GM15510 (cell line): ENCODE measurements around the gene DENND5B.

Source experiments
- POLR2A ChIP-seq: IDR thresholded peaks from 3 replicates; pipeline ENCODE4 v1.6.1; 2011; ENCODE audit warnings: borderline replicate concordance; ENCODE audit not compliant: insufficient read length; ENCODE audit errors: extremely low read depth

Gene DENND5B

GRCh38 chr12:31523306-31523705 lies 67.6 kb downstream of the DENND5B start:
- no peak for TF ChIP-seq POLR2A

GRCh38 chr12:31522607-31523006 lies 68.3 kb downstream of the DENND5B start:
- TF ChIP-seq POLR2A = no peak

- no peak for TF ChIP-seq POLR2A
These were observed 69.0 kb downstream of the DENND5B start for GRCh38 chr12:31521964-31522363.

- TF ChIP-seq POLR2A = no peak
These were observed 71.4 kb downstream of the DENND5B start for GRCh38 chr12:31519511-31519910.

- TF ChIP-seq POLR2A = no peak
These were observed 72.2 kb downstream of the DENND5B start for GRCh38 chr12:31518680-31519227.

GRCh38 chr12:31517994-31518393 lies 72.9 kb downstream of the DENND5B start:
- TF ChIP-seq POLR2A = no peak

GRCh38 chr12:31516702-31517101 lies 74.2 kb downstream of the DENND5B start:
- TF ChIP-seq POLR2A = no peak

GRCh38 chr12:31514912-31515311 lies 76.0 kb downstream of the DENND5B start:
- TF ChIP-seq POLR2A = no peak

- TF ChIP-seq POLR2A = no peak
These were observed 80.9 kb downstream of the DENND5B start for GRCh38 chr12:31510034-31510433.

GRCh38 chr12:31508436-31509150 lies 82.3 kb downstream of the DENND5B start:
- no peak for TF ChIP-seq POLR2A

- no peak for TF ChIP-seq POLR2A
These were observed 83.0 kb downstream of the DENND5B start for GRCh38 chr12:31507966-31508365.

- no peak for TF ChIP-seq POLR2A
These were observed 84.2 kb downstream of the DENND5B start for GRCh38 chr12:31506515-31507306.

GRCh38 chr12:31504625-31505222 lies 86.2 kb downstream of the DENND5B start:
- no peak for TF ChIP-seq POLR2A

GRCh38 chr12:31499567-31499966 lies 91.4 kb downstream of the DENND5B start:
- no peak for TF ChIP-seq POLR2A

- no peak for TF ChIP-seq POLR2A
These were observed 92.5 kb downstream of the DENND5B start for GRCh38 chr12:31498424-31498823.

GRCh38 chr12:31496257-31496656 lies 94.7 kb downstream of the DENND5B start:
- TF ChIP-seq POLR2A = no peak

GRCh38 chr12:31494455-31494854 lies 96.5 kb downstream of the DENND5B start:
- no peak for TF ChIP-seq POLR2A
